Measurements from ENCODE around the gene POLR1A. TPM values are rescaled to one million over a fixed set of nuclear protein-coding genes. Genes with fewer than 3 reads are reported as not detected.

The POLR1A gene
- total and polyA plus RNA-seq, 2 donors (not counting 1 experiment from before 2014, with no cell fraction given), result 3.4 to 36.8 TPM

DNA sequence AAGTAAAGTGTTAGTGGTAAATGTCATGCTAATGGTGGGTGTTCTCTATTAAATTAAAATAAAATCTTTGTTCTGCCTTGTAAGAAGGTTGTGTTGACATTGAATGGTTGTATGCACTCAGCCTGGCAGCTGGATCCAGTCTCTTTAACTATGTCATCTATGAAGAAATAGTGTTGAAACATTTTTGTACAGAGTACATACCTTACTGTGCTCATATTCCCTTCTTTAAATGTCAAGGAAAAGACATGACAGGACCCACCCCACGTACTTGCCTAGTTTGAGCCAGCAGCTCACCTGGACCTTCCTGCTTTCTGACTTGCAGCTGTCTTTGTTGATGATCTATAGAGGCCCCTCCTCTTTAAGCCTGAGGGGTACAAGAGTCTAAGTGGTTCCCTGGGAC is 131.3 kb downstream of the POLR1A start:
- H3K27me3 ChIP-seq (replicated peaks in 1 of 4; ENCODE audit: control extremely low read depth in 1 of 4, control insufficient read depth in 3 of 4, insufficient read depth in 4 of 4, low read length in 3 of 4), result no peaks in the 10 kb centered on the region
- CTCF ChIA-PET, result interaction anchor here (0.6 kb wide), 1 partner anchor 105 kb away, joined by 4 read pairs; no protein-coding TSS in a partner anchor
- H3K79me2 ChIP-seq (ENCODE audit: control insufficient read depth, insufficient read depth, low read length), result no peaks in the 10 kb centered on the region
- Mint-ChIP-seq H3K9me3 (ENCODE audit: insufficient read depth) (no peaks in the 10 kb centered on the region), H3K4me3 (no peak overlapping the region), H3K27me3 (no peaks in the 10 kb centered on the region), H3K27ac (no peak overlapping the region), H3K4me1 (peaks cover 10% of the 10 kb centered on the region)
- no peak overlapping the region for H3K9ac ChIP-seq (ENCODE audit: low read length)
- POLR2A ChIA-PET, result no interaction called here
- DNase-seq (no peak), ATAC-seq (ENCODE audit: low read depth) (no peak)
- H3K4me3 ChIP-seq (ENCODE audit: control extremely low read depth in 1 of 5, extremely low read depth in 1 of 5, insufficient read depth in 1 of 5, low read depth in 2 of 5, low read length in 4 of 5), result no peak overlapping the region
- H4K20me1 ChIP-seq (ENCODE audit: control insufficient read depth, insufficient read depth, low read length, poor library complexity, severe bottlenecking), result no peaks in the 10 kb centered on the region
- TF ChIP-seq EZH2 (IDR thresholded peaks at IDR 0.05; ENCODE audit: borderline replicate concordance, insufficient read depth, low read depth, low read length, poor library complexity, severe bottlenecking), result no peak
- TF ChIP-seq, protein P1, sequence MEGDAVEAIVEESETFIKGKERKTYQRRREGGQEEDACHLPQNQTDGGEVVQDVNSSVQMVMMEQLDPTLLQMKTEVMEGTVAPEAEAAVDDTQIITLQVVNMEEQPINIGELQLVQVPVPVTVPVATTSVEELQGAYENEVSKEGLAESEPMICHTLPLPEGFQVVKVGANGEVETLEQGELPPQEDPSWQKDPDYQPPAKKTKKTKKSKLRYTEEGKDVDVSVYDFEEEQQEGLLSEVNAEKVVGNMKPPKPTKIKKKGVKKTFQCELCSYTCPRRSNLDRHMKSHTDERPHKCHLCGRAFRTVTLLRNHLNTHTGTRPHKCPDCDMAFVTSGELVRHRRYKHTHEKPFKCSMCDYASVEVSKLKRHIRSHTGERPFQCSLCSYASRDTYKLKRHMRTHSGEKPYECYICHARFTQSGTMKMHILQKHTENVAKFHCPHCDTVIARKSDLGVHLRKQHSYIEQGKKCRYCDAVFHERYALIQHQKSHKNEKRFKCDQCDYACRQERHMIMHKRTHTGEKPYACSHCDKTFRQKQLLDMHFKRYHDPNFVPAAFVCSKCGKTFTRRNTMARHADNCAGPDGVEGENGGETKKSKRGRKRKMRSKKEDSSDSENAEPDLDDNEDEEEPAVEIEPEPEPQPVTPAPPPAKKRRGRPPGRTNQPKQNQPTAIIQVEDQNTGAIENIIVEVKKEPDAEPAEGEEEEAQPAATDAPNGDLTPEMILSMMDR (IDR thresholded peaks at IDR 0.05), result no peak
- no peaks in the 10 kb centered on the region for H3K36me3 ChIP-seq (replicated peaks in 1 of 2; ENCODE audit: control extremely low read depth in 1 of 2, control insufficient read depth in 1 of 2, extremely low read depth in 1 of 2, insufficient read depth in 2 of 2, low read length in 1 of 2)
- H3K27ac ChIP-seq (ENCODE audit: low read length in 2 of 2), result no peak overlapping the region
- WGBS (ENCODE audit: insufficient coverage), result no CpG with 5 or more reads among the region's 1 CpG
- no peak overlapping the region for H2AFZ ChIP-seq (ENCODE audit: insufficient read depth, low read depth, low read length, poor library complexity, severe bottlenecking)
- intact Hi-C loops (cut with micrococcal nuclease), result loop anchor here (10.0 kb wide), 1 partner anchor 60 kb away; no protein-coding TSS in a partner anchor
- peaks cover 2 to 9% of the 10 kb centered on the region in 2 donors for H3K4me1 ChIP-seq (ENCODE audit: control insufficient read depth in 2 of 2, insufficient read depth in 2 of 2, low read length in 2 of 2)
- no peak overlapping the region for H3K4me2 ChIP-seq (replicated peaks; ENCODE audit: low read depth, low read length, poor library complexity, severe bottlenecking)
- peaks cover 3 to 12% (median 5%) of the 10 kb centered on the region in 3 donors for H3K9me3 ChIP-seq (ENCODE audit: control extremely low read depth in 1 of 3, control insufficient read depth in 2 of 3, insufficient read depth in 1 of 3, low read length in 2 of 3)

DNA sequence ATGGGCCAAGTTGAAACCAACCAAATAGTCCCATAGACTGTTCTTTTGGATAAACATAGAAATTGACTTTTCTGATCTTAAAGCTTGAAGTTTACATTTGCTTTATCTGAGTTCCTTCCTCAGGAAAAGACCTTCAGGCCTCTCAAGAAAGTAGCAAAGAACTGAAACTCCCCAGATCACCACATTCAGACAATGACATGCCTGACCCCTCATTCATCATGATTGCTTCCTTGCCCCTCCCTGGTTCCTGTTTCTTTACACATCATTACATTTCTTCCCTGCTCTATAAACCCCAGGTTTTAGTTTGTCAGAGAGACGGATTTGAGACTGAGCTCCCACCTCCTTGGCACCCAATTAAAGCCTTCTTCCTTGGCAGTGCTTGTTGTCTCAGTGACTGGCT is 133.3 kb downstream of the POLR1A start:
- Histone ChIP-seq H3K4me2 (replicated peaks; ENCODE audit: low read depth, low read length, poor library complexity, severe bottlenecking) (no peak overlapping the region), H3K27ac (ENCODE audit: low read length in 2 of 2) (no peak overlapping the region), H3K9ac (ENCODE audit: low read length) (no peak overlapping the region), H3K79me2 (ENCODE audit: control insufficient read depth, insufficient read depth, low read length) (no peaks in the 10 kb centered on the region), H3K4me3 (ENCODE audit: control extremely low read depth in 1 of 5, extremely low read depth in 1 of 5, insufficient read depth in 1 of 5, low read depth in 2 of 5, low read length in 4 of 5) (no peak overlapping the region), H3K27me3 (replicated peaks in 1 of 4; ENCODE audit: control extremely low read depth in 1 of 4, control insufficient read depth in 3 of 4, insufficient read depth in 4 of 4, low read length in 3 of 4) (no peaks in the 10 kb centered on the region), H3K9me3 (ENCODE audit: control extremely low read depth in 1 of 3, control insufficient read depth in 2 of 3, insufficient read depth in 1 of 3, low read length in 2 of 3) (peaks cover 3 to 12% (median 5%) of the 10 kb centered on the region in 3 donors), H3K36me3 (replicated peaks in 1 of 2; ENCODE audit: control extremely low read depth in 1 of 2, control insufficient read depth in 1 of 2, extremely low read depth in 1 of 2, insufficient read depth in 2 of 2, low read length in 1 of 2) (no peaks in the 10 kb centered on the region), H4K20me1 (ENCODE audit: control insufficient read depth, insufficient read depth, low read length, poor library complexity, severe bottlenecking) (no peaks in the 10 kb centered on the region), H3K4me1 (ENCODE audit: control insufficient read depth in 2 of 2, insufficient read depth in 2 of 2, low read length in 2 of 2) (no peaks in the 10 kb centered on the region), H2AFZ (ENCODE audit: insufficient read depth, low read depth, low read length, poor library complexity, severe bottlenecking) (no peak overlapping the region)
- no CpG with 5 or more reads among the region's 1 CpG for WGBS (ENCODE audit: insufficient coverage)
- H3K27me3 Mint-ChIP-seq, result no peaks in the 10 kb centered on the region
- DNase-seq, result no peak
- no peak for ATAC-seq (ENCODE audit: low read depth)
- intact Hi-C loops (cut with micrococcal nuclease), result loop anchor here (10.0 kb wide), 1 partner anchor 62 kb away; no protein-coding TSS in a partner anchor
- ChIA-PET CTCF (no interaction called here), POLR2A (no interaction called here)
- TF ChIP-seq EZH2 (IDR thresholded peaks at IDR 0.05; ENCODE audit: borderline replicate concordance, insufficient read depth, low read depth, low read length, poor library complexity, severe bottlenecking), result no peak
- TF ChIP-seq, protein P1 (IDR thresholded peaks at IDR 0.05), result no peak
- no peaks in the 10 kb centered on the region for H3K9me3 Mint-ChIP-seq (ENCODE audit: insufficient read depth)
- no peak overlapping the region for H3K4me3 Mint-ChIP-seq
- no peaks in the 10 kb centered on the region for H3K4me1 Mint-ChIP-seq
- H3K27ac Mint-ChIP-seq, result no peak overlapping the region
